22Rv1 (cell line): ENCODE data around the gene KRTAP4-9.
"Not testable (repeated sequence)": the region's sequence is repeated elsewhere in the genome, so short reads cannot be mapped to it uniquely, and the experiment has no call there.

Source experiments
- ZFX ChIP-seq: fragments of 450-650 bp; IDR thresholded peaks from 2 replicates; pipeline ENCODE4 v1.6.1; 2017; ENCODE audit warnings: antibody characterized with exemption, borderline replicate concordance
- TF ChIP-seq, protein P1 (sequence below): fragments of 450-650 bp; IDR thresholded peaks from 2 replicates; pipeline ENCODE4 v1.5.1; 2017; ENCODE audit warnings: mild to moderate bottlenecking

DNA sequence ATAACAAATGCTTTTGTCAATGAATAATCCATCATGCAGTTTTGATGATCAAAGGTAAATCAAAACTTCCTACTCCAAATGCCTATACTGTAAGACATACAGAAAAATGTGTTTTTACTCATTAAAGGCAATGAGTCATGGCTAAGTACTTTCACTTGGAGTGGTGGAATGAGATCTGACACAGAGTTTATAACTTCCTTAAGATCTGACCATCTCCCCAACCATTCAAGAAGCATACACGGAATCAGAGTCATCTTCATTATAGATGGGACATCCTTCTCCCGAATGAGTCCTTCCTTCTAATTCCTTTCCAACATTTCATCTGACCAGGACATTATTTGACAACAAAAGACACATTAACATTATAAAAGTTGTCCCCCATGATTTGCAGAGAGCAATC is 21.8 kb upstream of the KRTAP4-9 start:
- TF ChIP-seq, protein P1, sequence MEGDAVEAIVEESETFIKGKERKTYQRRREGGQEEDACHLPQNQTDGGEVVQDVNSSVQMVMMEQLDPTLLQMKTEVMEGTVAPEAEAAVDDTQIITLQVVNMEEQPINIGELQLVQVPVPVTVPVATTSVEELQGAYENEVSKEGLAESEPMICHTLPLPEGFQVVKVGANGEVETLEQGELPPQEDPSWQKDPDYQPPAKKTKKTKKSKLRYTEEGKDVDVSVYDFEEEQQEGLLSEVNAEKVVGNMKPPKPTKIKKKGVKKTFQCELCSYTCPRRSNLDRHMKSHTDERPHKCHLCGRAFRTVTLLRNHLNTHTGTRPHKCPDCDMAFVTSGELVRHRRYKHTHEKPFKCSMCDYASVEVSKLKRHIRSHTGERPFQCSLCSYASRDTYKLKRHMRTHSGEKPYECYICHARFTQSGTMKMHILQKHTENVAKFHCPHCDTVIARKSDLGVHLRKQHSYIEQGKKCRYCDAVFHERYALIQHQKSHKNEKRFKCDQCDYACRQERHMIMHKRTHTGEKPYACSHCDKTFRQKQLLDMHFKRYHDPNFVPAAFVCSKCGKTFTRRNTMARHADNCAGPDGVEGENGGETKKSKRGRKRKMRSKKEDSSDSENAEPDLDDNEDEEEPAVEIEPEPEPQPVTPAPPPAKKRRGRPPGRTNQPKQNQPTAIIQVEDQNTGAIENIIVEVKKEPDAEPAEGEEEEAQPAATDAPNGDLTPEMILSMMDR, result not testable (repeated sequence)
- not testable (repeated sequence) for TF ChIP-seq ZFX
